Gastroesophageal sphincter (tissue), 3 donors: Measurements from ENCODE around the gene SOHLH1.

Source experiments
- EP300 ChIP-seq: sonication (generic); formaldehyde crosslinking; IDR thresholded peaks from one replicate; pipeline ENCODE4 v1.6.1; 2017; ENCODE audit warnings: antibody characterized with exemption, mild to moderate bottlenecking
- POLR2A ChIP-seq, 2 donors: fragments of 450-650 bp; IDR thresholded peaks; one replicate each; pipeline ENCODE4 v1.6.1; 2017; ENCODE audit warnings: antibody characterized with exemption in 2 of 2, mild to moderate bottlenecking in 2 of 2, moderate library complexity in 1 of 2
- POLR2AphosphoS5 ChIP-seq: sonication (generic); formaldehyde crosslinking; IDR thresholded peaks from one replicate; pipeline ENCODE4 v1.6.1; 2017; ENCODE audit warnings: antibody characterized with exemption
- TF ChIP-seq, protein P1 (sequence below), 4 experiments: fragments of 200-600 bp in 2 of 4; fragments of 450-650 bp in 2 of 4; sonication (generic) in 1 of 4; IDR thresholded peaks; one replicate each; pipeline ENCODE4 v1.5.1; 2017 to 2019; ENCODE audit warnings: antibody characterized with exemption in 4 of 4, mild to moderate bottlenecking in 2 of 4, moderate library complexity in 2 of 4

DNA sequence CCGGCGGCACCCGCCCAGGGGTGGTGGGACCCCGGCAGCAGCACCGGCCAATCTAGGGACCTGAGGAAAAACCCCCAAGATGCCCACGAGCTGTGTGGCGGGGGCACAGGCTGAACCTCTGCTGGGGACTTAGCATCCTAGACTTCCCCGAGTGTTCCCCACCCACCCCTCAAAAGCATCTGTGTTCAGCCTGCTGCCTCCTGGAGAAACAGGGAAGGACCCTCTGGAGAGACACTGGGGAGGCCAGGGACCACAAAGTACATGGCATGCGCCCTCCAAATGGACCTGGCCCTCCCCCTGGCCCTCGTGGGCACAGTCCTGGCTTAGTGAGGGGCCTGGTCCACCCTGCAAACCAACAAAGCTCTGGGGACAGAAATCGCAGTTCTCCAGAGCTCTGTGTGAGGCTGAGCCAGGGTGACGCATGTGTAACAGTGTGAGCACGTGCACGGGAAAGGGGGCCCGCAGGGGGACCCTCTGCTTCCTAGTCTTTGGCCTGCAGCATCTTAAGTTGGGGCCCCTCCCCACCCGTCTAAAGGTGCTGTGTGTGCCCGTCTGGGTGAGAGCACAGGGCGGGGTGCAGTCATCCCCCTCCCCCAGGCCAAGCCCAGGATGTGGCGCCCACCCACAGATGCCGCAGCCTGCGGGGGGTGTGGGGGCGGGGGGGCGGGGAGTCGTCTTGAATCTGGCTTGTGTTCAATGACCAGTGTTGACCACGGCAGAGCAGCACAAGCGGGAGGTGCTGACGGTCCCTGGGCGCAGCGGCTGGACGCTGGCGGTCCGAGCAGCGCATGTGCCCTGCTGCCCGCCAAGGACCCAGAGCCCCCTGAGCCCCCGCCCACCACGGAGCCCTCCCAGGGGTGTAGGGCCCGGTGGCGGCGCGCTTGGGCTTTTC is 2.0 kb upstream of the SOHLH1 start:
- TF ChIP-seq, protein P1, sequence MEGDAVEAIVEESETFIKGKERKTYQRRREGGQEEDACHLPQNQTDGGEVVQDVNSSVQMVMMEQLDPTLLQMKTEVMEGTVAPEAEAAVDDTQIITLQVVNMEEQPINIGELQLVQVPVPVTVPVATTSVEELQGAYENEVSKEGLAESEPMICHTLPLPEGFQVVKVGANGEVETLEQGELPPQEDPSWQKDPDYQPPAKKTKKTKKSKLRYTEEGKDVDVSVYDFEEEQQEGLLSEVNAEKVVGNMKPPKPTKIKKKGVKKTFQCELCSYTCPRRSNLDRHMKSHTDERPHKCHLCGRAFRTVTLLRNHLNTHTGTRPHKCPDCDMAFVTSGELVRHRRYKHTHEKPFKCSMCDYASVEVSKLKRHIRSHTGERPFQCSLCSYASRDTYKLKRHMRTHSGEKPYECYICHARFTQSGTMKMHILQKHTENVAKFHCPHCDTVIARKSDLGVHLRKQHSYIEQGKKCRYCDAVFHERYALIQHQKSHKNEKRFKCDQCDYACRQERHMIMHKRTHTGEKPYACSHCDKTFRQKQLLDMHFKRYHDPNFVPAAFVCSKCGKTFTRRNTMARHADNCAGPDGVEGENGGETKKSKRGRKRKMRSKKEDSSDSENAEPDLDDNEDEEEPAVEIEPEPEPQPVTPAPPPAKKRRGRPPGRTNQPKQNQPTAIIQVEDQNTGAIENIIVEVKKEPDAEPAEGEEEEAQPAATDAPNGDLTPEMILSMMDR (IDR thresholded peaks at IDR 0.05): no peak
- TF ChIP-seq EP300 (no peak), POLR2A (IDR thresholded peaks at IDR 0.05) (no peak), POLR2AphosphoS5 (no peak)
